ENCODE data around the gene MACROD2. TPM values are rescaled to one million over a fixed set of nuclear protein-coding genes. Genes with fewer than 3 reads are reported as not detected.

Gene MACROD2
- total RNA-seq, 1 donor = 1.3 TPM

GRCh38 chr20:15674253-15675060 lies 1679.1 kb downstream of the MACROD2 start:
- no peak for DNase-seq (ENCODE audit: low read depth)
- TF ChIP-seq CTCF (IDR thresholded peaks at IDR 0.05; ENCODE audit: insufficient read depth, low read length) = no peak
- H3K4me3 ChIP-seq (ENCODE audit: low read depth, low read length) = no peak overlapping the region

- TF ChIP-seq CTCF (IDR thresholded peaks at IDR 0.05; ENCODE audit: insufficient read depth, low read length) = no peak
- no peak overlapping the region for H3K4me3 ChIP-seq (ENCODE audit: low read depth, low read length)
- DNase-seq (ENCODE audit: low read depth) = no peak
Observed at GRCh38 chr20:15675061-15675514, 1679.8 kb downstream of the MACROD2 start.

GRCh38 chr20:15675813-15676484 lies 1680.6 kb downstream of the MACROD2 start:
- DNase-seq (ENCODE audit: low read depth) = no peak
- TF ChIP-seq CTCF (IDR thresholded peaks at IDR 0.05; ENCODE audit: insufficient read depth, low read length) = no peak
- H3K4me3 ChIP-seq (ENCODE audit: low read depth, low read length) = no peak overlapping the region

GRCh38 chr20:15676815-15677214 lies 1681.5 kb downstream of the MACROD2 start:
- no peak overlapping the region for H3K4me3 ChIP-seq (ENCODE audit: low read depth, low read length)
- DNase-seq (ENCODE audit: low read depth) = no peak
- TF ChIP-seq CTCF (IDR thresholded peaks at IDR 0.05; ENCODE audit: insufficient read depth, low read length) = no peak

GRCh38 chr20:15682690-15683089 lies 1687.4 kb downstream of the MACROD2 start:
- no peak overlapping the region for H3K4me3 ChIP-seq (ENCODE audit: low read depth, low read length)
- no peak for DNase-seq (ENCODE audit: low read depth)
- no peak for TF ChIP-seq CTCF (IDR thresholded peaks at IDR 0.05; ENCODE audit: insufficient read depth, low read length)

- no peak overlapping the region for H3K4me3 ChIP-seq (ENCODE audit: low read depth, low read length)
- no peak for DNase-seq (ENCODE audit: low read depth)
- no peak for TF ChIP-seq CTCF (IDR thresholded peaks at IDR 0.05; ENCODE audit: insufficient read depth, low read length)
Observed at GRCh38 chr20:15692570-15692969, 1697.3 kb downstream of the MACROD2 start.
